Measurements from ENCODE around the gene KNOP1.

- TF ChIP-seq EZH2 (IDR thresholded peaks at IDR 0.05; ENCODE audit: low read depth) (no peak), CTCF (conservative IDR thresholded peaks at IDR 0.05) (no peak)
These were observed 5.0 kb upstream of the KNOP1 start for GRCh38 chr16:19722981-19723380.
